GM15510 (cell line): ENCODE results near the gene TM4SF5.

Experiments
- POLR2A ChIP-seq: IDR thresholded peaks from 3 replicates; pipeline ENCODE4 v1.6.1; 2011; ENCODE audit warnings: borderline replicate concordance; ENCODE audit not compliant: insufficient read length; ENCODE audit errors: extremely low read depth

TM4SF5 gene, protein sequence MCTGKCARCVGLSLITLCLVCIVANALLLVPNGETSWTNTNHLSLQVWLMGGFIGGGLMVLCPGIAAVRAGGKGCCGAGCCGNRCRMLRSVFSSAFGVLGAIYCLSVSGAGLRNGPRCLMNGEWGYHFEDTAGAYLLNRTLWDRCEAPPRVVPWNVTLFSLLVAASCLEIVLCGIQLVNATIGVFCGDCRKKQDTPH

DNA sequence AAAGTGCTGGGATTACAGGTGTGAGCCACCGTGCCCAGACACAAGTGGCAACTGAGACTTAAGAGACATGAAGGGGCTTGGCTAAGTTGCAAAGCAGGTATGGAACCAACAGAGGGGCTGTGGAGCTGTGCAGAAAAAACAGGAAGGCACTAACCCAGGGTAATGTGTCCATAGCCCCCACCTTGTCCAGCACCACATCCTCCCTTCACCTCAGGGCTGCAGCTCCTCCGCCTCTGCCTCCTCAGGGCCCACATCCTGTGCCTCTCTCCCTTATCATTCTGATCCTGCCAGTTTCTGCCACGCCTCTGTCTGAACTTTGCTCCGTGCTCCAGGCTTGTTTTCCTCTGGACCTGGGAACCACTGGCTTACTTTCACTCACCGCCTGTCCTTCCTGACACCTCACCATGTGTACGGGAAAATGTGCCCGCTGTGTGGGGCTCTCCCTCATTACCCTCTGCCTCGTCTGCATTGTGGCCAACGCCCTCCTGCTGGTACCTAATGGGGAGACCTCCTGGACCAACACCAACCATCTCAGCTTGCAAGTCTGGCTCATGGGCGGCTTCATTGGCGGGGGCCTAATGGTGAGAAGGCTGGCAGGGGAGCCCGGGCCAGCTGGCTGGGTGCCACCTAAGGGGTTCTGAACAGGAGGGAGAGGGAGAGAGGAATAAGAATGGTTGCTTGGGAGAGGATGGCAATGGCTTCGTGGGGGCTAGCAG is at the start of gene TM4SF5:
Gene TM4SF5 (plus strand): TSS at position 368 of the 716 bp plus-strand sequence. CDS start 37 bp downstream, at position 405.
- TF ChIP-seq POLR2A: no peak

DNA sequence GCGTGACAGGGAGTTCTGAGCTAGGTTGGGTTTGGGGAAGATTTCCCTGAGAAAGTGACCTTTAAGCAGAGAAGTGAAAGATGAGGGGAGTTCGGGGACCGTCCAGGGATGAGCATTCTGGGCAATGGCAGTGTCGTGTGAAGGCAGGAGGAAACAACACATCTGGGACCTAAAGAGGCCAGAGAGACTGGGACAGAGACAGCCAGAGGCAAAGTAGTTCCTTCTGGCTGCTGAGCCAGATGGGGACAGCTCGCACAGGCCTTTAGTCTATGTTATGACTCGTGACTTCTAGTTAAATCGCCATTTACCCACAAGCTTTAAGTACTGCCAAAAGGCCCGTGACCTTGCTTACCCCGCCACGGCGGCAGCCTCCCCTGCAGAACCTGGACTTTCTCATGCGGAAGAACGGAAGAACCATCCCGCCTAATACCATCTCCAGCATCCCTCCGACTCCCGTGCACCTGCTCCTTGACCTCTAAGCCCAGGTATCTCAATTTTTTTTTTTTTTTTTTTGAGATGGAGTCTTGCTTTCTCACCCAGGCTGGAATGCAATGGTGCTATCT is 48.9 kb upstream of the TM4SF5 start:
- no peak for TF ChIP-seq POLR2A

DNA sequence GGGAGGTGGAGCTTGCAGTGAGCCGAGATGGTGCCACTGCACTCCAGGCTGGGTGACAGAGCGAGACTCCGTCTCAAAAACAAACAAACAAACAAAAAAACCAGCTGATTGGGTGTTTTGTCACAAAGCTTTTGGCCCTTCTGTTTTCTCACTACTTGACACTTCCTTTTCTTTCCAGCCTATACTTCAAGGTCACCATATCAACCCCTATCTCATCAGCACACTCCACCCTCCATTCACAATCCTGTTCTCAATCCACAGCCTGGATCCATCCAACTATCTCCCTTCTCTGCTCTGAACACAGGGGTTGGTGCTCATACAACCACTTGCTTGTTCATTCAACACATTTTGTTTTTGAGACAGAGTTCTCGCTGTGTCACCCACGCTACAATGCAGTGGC is 47.0 kb upstream of the TM4SF5 start:
- no peak for TF ChIP-seq POLR2A

DNA sequence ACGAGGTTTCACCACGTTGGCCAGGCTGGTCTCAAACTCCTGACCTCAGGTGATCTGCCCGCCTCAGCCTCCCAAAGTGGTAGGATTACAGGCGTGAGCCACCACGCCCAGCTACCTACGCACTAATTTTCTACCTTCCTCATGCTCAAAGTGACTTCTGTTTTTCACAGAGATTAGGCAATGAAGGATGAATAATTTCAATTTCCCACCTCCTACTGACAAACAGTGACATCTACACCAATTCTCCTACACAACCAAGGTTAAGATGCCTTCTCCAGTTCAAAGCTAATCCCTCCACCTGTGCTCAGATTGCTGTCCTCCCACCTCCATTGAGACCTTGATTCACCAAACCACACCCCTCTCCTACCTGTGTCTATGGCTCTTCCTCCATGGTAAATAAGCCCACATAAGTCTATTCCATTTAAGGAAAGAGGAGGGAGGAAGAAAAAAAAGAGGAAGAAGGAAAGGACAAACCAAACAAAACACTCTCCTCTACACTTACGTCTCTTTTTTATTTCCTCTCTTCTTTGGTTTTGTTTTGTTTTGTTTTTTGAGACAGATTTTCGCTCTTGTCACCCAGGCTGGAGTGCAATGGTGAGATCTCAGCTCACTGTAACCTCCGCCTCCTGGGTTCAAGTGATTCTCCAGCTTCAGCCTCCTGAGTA is 45.9 kb upstream of the TM4SF5 start:
- no peak for TF ChIP-seq POLR2A

DNA sequence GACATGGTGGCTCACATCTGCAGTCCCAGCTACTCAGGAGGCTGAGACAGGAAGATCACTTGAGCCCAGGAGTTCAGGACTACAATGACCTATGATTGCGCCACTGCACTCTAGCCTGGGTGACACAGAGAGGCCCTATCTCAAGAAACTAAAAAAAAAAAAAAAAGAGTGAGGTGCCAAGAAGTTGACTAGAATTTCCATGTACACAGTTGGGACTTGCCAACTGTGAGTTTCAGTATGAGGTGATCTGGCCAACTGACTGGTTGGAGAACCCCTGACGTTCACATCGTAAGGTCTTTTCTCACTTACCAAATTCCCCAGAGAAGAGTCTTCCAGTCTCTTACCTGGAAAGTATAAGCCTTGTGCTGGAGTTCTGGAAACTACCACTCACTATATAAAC is 43.6 kb upstream of the TM4SF5 start:
- TF ChIP-seq POLR2A: no peak

DNA sequence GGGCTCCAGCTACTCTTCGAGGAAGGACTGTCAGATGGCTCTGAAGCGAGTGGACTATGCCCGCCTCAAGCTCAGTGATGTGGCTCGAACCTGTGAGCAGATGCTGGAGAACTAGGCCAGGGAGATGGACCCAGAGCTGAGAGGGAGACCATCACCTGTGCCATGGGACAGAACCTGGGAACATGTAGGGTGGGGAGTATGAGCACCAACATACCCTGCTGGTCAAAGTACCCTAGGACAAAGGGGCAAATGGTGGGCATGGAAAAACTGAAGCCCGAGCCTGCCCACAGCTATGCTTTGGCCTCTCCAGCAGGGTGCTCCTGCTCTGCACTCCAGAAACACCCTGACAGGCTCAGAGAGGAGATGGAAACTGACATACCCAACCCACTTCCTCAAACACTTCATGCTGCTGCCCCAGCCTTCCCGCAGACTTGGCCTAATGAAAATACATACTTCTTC is 38.6 kb upstream of the TM4SF5 start:
- no peak for TF ChIP-seq POLR2A

DNA sequence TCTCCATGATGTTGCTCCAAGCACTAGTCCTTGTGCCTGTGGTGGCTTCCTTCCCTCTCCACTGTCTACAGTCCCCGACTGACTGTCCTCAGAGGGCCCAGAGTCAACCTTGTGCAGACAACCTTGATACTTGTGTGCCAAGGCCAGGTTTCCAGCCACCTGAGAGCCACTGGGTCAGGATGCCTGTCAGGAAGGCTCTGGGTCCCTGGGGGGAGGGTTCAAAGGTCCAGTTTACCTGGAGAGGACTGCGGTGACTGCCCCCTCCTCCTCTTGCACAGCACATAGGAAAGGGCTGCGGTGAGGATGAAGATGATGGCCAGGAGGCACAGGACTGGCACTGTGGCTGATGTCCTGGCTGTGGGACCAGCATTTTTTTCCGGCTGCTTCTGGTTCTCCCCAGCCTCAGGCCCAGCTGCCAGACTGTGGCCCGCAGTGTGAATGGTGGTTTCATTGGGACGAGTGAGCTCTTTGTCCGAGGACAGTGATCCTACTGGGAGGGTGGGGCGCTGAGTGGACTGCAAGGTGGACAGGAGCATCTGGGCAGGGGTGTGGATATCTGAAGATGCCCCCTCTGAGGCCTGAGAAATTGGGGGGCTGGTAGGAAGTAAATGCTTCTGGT is 36.7 kb upstream of the TM4SF5 start:
- no peak for TF ChIP-seq POLR2A

DNA sequence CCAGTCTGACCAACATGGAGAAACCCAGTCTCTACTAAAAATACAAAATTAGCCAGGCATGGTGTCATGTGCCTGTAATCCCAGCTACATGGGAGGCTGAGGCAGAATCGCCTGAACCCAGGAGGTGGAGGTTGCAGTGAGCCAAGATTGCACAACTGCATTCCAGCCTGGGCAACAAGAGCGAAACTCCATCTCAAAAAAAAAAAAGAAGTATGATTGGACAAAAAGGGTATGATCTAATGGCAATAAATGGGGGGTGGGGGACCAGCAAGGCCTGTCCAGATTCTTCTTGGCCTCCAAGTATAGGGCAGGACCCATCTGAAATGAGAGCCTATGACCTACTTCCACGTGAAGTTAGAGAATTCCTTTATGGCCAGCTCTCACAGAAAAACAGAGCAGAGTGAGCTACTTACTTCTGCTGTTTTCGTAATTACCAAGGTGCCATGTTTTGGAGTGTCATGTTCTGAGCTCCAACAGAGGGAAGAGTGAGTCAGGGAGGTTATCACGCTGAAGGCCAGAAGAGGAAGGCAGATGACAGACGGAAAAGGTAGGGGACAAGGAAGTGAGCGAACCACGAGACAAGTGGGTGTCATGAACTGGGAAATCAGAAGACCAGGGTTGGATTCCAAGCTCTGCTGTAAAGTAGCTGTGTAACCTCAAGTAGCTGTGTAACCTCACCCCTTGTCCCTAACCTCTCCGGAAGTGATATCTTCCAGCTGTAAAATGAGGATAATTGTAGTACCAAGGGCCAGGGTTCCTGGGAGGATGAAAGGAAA is 35.6 kb upstream of the TM4SF5 start:
- no peak for TF ChIP-seq POLR2A

DNA sequence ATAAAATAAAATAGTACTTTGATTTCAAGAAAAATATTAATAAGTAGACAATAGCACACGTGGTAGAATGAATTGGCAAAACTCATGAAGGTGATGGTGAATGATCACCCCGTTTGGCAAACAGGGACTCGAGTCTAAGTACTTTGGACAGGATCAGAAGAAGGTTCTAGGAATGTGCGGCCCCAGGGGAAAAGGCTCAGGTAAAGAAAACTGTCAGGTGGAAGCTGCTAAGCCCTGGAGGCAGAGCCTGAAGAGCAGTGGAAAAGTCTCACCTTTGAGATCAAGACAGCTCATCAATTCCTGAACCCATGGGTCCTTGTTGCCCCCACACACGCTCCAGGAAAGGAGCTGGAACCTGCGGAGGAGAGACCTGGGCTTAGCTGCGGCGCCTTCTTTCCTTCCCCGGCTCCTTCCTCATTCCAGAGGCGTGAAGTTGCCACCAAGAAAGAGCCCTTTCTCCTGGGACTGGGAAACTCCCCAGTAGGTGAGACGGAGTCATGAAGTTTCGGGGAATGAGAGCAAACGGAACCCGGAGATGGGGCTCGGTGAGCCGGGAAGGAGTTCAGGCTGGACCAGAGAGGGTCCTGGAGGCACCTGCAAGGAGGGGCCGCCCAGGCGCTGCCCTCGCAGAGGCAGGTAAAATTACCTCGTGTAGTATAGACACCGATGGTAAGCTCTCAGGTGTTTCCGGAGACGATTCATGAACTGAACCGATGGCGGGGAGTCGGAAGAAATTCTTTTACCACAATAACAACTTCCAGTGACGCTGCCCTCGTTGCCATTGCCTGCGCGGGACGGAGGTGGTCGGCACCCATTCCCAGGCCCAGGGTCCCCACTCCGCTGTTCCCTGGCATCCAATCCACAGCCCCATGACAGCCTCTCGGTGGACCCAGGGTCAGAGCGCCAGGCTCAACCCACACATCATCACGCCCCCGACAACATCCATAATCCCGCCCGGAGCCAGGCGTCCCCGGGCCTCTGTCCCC is 33.3 kb upstream of the TM4SF5 start:
- TF ChIP-seq POLR2A: no peak

DNA sequence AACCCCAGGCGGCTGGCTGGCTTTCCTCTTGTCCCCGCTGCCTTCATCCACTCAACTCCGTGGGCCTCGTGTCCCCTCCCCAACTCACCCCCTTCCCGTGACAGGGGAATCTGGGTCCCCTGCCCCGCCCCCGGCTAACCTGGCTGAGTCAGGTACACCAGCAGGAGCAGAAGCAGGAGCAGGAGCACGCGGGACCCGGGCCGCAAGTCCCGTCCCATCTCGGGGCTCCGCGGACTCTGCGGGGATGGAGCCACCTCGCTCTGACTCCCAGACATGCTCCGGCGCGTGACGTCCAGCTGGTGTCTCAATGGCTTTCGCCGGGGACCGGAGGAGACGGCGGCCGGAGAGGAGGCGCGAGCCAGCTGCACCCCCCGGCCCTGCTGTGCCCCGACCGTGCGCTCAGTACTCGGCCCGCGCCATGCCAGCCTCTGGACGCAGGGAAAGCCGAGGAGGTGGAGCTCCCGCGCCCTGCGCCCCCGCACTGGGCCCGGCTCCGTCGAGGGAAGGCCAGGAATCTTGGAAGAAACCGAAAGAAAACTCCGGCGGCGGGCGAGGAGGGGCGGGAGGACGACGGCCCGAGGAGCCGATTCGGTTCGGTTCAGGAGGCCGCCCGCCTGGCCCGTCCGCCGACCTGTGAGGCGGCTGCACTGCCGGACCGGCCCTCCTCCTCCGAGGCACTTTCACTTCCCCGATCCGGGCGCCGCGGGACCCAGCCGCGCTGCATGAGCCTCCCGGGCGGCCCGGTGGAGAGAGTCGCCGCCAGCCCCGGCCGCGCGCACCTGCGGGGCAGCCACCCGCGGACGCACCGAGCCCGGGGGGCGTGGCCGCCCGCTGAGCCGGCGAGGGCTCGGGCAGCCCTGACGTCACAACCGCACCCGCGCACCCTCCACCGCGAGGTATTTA is 32.3 kb upstream of the TM4SF5 start, which contains the start of the genes CXCL16 and ZMYND15:
Gene CXCL16 (minus strand): TSS at position 807 of the 903 bp plus-strand sequence. CDS start 589 bp downstream, at position 218.
Gene ZMYND15 (plus strand): TSS at position 712 of the 903 bp plus-strand sequence. CDS start 716 bp downstream, outside the sequence.
- no peak for TF ChIP-seq POLR2A

DNA sequence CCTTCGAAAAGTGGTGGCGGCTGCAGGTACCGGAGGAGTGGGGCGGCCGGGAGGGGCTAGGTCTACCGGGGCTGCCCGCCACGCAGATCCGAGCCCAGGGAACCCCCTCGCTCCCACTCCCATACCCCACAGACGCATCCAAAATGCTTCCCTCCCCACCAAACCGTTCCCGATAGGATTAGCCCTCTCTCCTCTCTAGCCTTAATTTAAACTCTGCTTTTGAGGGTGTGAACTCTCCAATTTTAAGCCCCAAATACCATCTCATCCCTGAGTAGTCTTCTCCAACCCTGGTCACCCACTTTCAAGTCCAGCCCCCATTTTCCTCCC is 31.7 kb upstream of the TM4SF5 start:
- no peak for TF ChIP-seq POLR2A

DNA sequence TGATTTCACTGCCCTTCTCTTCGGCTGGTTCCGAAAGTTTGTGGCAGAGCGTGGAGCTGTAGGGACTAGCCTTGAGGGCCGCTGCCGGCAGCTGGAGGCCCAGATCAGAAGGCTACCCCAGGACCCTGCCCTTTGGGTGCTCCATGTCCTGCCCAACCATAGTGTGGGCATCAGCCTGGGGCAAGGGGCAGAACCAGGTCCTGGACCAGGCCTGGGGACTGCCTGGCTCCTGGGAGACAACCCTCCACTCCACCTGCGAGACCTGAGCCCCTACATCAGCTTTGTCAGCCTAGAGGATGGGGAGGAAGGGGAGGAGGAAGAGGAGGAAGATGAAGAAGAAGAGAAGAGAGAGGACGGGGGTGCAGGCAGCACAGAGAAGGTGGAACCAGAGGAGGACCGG is 31.1 kb upstream of the TM4SF5 start:
- no peak for TF ChIP-seq POLR2A

DNA sequence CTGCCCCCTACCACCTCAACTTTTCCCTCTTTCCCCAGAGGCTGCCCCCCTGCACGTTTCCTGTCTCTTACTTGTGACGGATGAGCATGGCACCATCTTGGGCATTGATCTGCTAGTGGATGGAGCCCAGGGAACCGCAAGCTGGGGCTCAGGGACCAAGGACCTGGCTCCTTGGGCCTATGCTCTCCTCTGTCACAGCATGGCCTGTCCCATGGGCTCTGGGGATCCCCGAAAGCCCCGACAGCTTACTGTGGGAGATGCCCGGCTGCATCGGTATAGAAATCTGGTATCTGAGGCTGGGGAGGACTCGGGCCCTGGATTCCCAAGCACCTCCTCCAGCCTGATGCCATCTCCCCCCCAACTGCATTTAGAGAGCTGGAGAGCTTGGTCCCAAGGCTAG is 30.1 kb upstream of the TM4SF5 start:
- TF ChIP-seq POLR2A: no peak

DNA sequence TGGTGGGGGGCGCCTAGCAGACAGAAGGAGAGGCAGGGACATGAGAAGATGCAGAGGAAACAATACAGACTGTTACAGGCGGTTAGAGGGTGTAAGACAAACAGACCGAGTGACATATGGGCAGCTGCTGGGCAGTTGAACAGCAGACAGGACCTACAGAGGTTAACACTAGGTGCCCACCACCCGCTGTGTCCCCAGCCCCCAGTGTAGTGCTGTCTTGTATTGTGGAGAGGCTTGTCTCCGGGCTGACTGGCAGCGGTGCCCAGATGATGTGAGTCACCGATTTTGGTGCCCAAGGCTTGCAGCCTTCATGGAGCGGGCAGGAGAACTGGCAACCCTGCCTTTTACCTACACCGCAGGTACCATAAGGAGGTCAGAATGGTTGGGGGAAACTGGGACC is 29.6 kb upstream of the TM4SF5 start:
- no peak for TF ChIP-seq POLR2A
